Smooth muscle cell (in vitro differentiated cells): Measurements from ENCODE around the gene ZC3H7A. TPM values are rescaled to one million over a fixed set of nuclear protein-coding genes. Genes with fewer than 3 reads are reported as not detected.

ENCODE experiments used
- DNase-seq: peaks from one replicate; lab custom pipeline; 2025; ENCODE audit not compliant: unreplicated experiment; lab: John Stamatoyannopoulos, UW
- H2AFZ ChIP-seq: fragments of 200-600 bp; sonication (generic); 2 replicates; pipeline ENCODE4 v1.6.0; 2016; ENCODE audit warnings: antibody characterized with exemption, low read depth, mild to moderate bottlenecking
- H3F3A ChIP-seq: fragments of 200-600 bp; sonication (generic); 2 replicates; pipeline ENCODE4 v1.6.0; 2017; ENCODE audit warnings: antibody characterized with exemption, low read depth
- H3K27ac ChIP-seq: fragments of 200-600 bp; sonication (generic); 2 replicates; pipeline ENCODE4 v1.5.1; 2016; ENCODE audit warnings: low read depth, mild to moderate bottlenecking
- H3K27me3 ChIP-seq: fragments of 200-600 bp; sonication (generic); 2 replicates; pipeline ENCODE4 v1.6.1; 2016; ENCODE audit warnings: low read depth, mild to moderate bottlenecking
- H3K36me3 ChIP-seq: fragments of 200-600 bp; sonication (generic); 2 replicates; pipeline ENCODE4 v1.5.1; 2016; ENCODE audit warnings: low read depth
- H3K4me1 ChIP-seq: fragments of 200-600 bp; sonication (generic); 2 replicates; pipeline ENCODE4 v1.5.1; 2016; ENCODE audit warnings: low read depth
- H3K4me2 ChIP-seq: fragments of 200-600 bp; sonication (generic); 2 replicates; pipeline ENCODE4 v1.6.0; 2016; ENCODE audit warnings: mild to moderate bottlenecking
- H3K4me3 ChIP-seq: fragments of 200-600 bp; sonication (generic); 2 replicates; pipeline ENCODE4 v1.5.1; 2016; ENCODE audit warnings: mild to moderate bottlenecking
- H3K79me2 ChIP-seq: fragments of 200-600 bp; sonication (generic); 2 replicates; pipeline ENCODE4 v1.6.0; 2016; ENCODE audit warnings: low read depth, mild to moderate bottlenecking
- H3K9ac ChIP-seq: fragments of 200-600 bp; sonication (generic); 2 replicates; pipeline ENCODE4 v1.6.0; 2016; ENCODE audit warnings: low read depth
- H3K9me3 ChIP-seq: fragments of 200-600 bp; sonication (generic); replicated peaks from 2 replicates; pipeline ENCODE4 v1.5.1; 2016; ENCODE audit warnings: low read depth
- H4K20me1 ChIP-seq: fragments of 200-600 bp; sonication (generic); 2 replicates; pipeline ENCODE4 v1.6.0; 2016; ENCODE audit warnings: low read depth
- CTCF ChIP-seq: fragments of 200-600 bp; sonication (generic); IDR thresholded peaks from 2 replicates; pipeline ENCODE4 v1.5.1; 2017; ENCODE audit warnings: borderline replicate concordance, mild to moderate bottlenecking, antibody characterized with exemption; ENCODE audit not compliant: insufficient read depth, poor library complexity, severe bottlenecking
- WGBS: methylation state at CpG from one replicate; pipeline ENCODE4 v1.1.7; 2016; ENCODE audit warnings: low lambda C conversion rate; 5-methylcytosine and 5-hydroxymethylcytosine counted together
- polyA plus RNA-seq: library from polyadenylated mRNA; unstranded; fragments of >200 nt; fragmentation: Nextera tagmentation; extraction: Ambion mirVana; gene quantifications from 2 replicates; pipeline ENCODE4 v1.2.1, GENCODE V29; 2016
- total RNA-seq: library from RNA; depleted of rRNA; stranded (reverse); fragments of >200 nt; gene quantifications from 2 replicates; pipeline ENCODE4 v1.2.3, GENCODE V29; 2014

The ZC3H7A gene
- total and polyA plus RNA-seq, 2 experiments from 2014 or later: 37.3 to 38.6 TPM

- DNase-seq: no peak
- no peak overlapping the region for H3K4me3 ChIP-seq
- peaks cover 8% of the 10 kb centered on the region for H3K4me1 ChIP-seq
- no peak overlapping the region for H3K4me2 ChIP-seq
- no peaks in the 10 kb centered on the region for H3K27me3 ChIP-seq
- H4K20me1 ChIP-seq: peaks cover 28% of the 10 kb centered on the region
- no peak overlapping the region for H3K9ac ChIP-seq
- peaks cover 20% of the 10 kb centered on the region for H3F3A ChIP-seq
- H3K9me3 ChIP-seq: no peaks in the 10 kb centered on the region
- peak overlapping the region; percentile 75 for H3K27ac ChIP-seq
- TF ChIP-seq CTCF: no peak
- no peaks in the 10 kb centered on the region for H3K36me3 ChIP-seq
- 87% methylated on average over 5 of the region's 5 CpGs for WGBS
- peaks cover 34% of the 10 kb centered on the region for H3K79me2 ChIP-seq
- H2AFZ ChIP-seq: no peak overlapping the region
These were observed 53.0 kb downstream of the ZC3H7A start for GRCh38 chr16:11744075-11744470.

GRCh38 chr16:11743308-11744074 lies 53.6 kb downstream of the ZC3H7A start:
- no peaks in the 10 kb centered on the region for H3K9me3 ChIP-seq
- WGBS: 70% methylated on average over 21 of the region's 21 CpGs

GRCh38 chr16:11742536-11743307 lies 54.3 kb downstream of the ZC3H7A start, which contains the start of gene TXNDC11:
Gene TXNDC11 (minus strand): TSS chr16:11742857. CDS start chr16:11742730, 127 bp downstream.
- peak within 1 kb of the TSS; percentile 93 for H3K9ac ChIP-seq
- peak within 1 kb of the TSS; percentile 75 for H3K27ac ChIP-seq
- peaks cover 47% of the 10 kb centered on the region for H3K79me2 ChIP-seq
- H2AFZ ChIP-seq: peak within 1 kb of the TSS; percentile 40
- no peaks in the 10 kb centered on the region for H3K9me3 ChIP-seq
- WGBS: under 1% methylated on average over 72 of the region's 96 CpGs
- H3K36me3 ChIP-seq: no peaks in the 10 kb centered on the region
- peaks cover 11% of the 10 kb centered on the region for H3F3A ChIP-seq
- peaks cover 42% of the 10 kb centered on the region for H4K20me1 ChIP-seq
- no peaks in the 10 kb centered on the region for H3K27me3 ChIP-seq
- peak within 1 kb of the TSS; percentile 98 for H3K4me2 ChIP-seq
- peak; percentile 97 for DNase-seq
- peak within 1 kb of the TSS; percentile 92 for H3K4me3 ChIP-seq
- TF ChIP-seq CTCF: no peak
- H3K4me1 ChIP-seq: peaks cover 8% of the 10 kb centered on the region

More at GRCh38 chr16:11743308-11744074, 53.6 kb downstream of the ZC3H7A start:
- Histone ChIP-seq H3K4me3 (peak overlapping the region; percentile 92), H3K36me3 (no peaks in the 10 kb centered on the region), H3K4me2 (peak overlapping the region; percentile 98), H3K4me1 (peaks cover 8% of the 10 kb centered on the region), H2AFZ (peak overlapping the region; percentile 40), H3K27ac (peak overlapping the region; percentile 75), H4K20me1 (peaks cover 34% of the 10 kb centered on the region), H3K79me2 (peaks cover 39% of the 10 kb centered on the region), H3K27me3 (no peaks in the 10 kb centered on the region), H3K9ac (peak overlapping the region; percentile 13), H3F3A (peaks cover 14% of the 10 kb centered on the region)
- no peak for DNase-seq
- TF ChIP-seq CTCF: no peak
